IMR-90 (cell line): ENCODE data around the gene FNDC7. TPM values are rescaled to one million over a fixed set of nuclear protein-coding genes. Genes with fewer than 3 reads are reported as not detected.

Experiments
- ATAC-seq: fragments of 200-7000 bp; cut with Tn5 transposase; 2 replicates; pipeline ENCODE4 v1.9.1; 2020; ENCODE audit warnings: low read depth, mild to moderate bottlenecking, moderate library complexity
- BruUV-seq: library from RNA; stranded (reverse); fragments of 400-500 nt; replicated peaks from 2 replicates; lab custom pipeline; 2021; lab: Mats Ljungman, UMichigan
- CTCF ChIA-PET: fragments of 300-600 bp; formaldehyde crosslinking; extraction: SDS; loops from one replicate; lab custom pipeline; 2021; ENCODE audit warnings: antibody characterized with exemption; lab: Yijun Ruan, JAX
- POLR2A ChIA-PET: fragments of 300-600 bp; sonication (Branson Sonifier 250); formaldehyde crosslinking; loops from one replicate; lab custom pipeline; 2022; ENCODE audit warnings: antibody characterized with exemption; ENCODE audit not compliant: unreplicated experiment; lab: Charles Lee
- DNase-seq: peaks from one replicate; pipeline ENCODE4 v3.0.0; 2013
- H2AFZ ChIP-seq: replicated peaks from 2 replicates; pipeline ENCODE3; 2013; ENCODE audit warnings: low read length, mild to moderate bottlenecking; ENCODE audit not compliant: poor library complexity
- H2AK5ac ChIP-seq: 2 replicates; pipeline ENCODE4 v1.6.1; 2013; ENCODE audit warnings: low read depth, low read length, inconsistent platforms
- H2AK9ac ChIP-seq: replicated peaks from 2 replicates; pipeline ENCODE3; 2013; ENCODE audit warnings: mild to moderate bottlenecking, low read depth, low read length, moderate library complexity; ENCODE audit not compliant: poor library complexity
- H2BK120ac ChIP-seq: 2 replicates; pipeline ENCODE4 v1.6.1; 2013; ENCODE audit warnings: low read depth, low read length, inconsistent platforms
- H2BK15ac ChIP-seq: 3 replicates; pipeline ENCODE4 v1.6.1; 2013; ENCODE audit warnings: low read depth, low read length, inconsistent platforms
- H2BK20ac ChIP-seq: 2 replicates; pipeline ENCODE4 v1.6.1; 2013; ENCODE audit warnings: low read depth, mild to moderate bottlenecking, inconsistent platforms, low read length, moderate library complexity
- H2BK5ac ChIP-seq: 2 replicates; pipeline ENCODE4 v1.6.1; 2013; ENCODE audit warnings: mild to moderate bottlenecking, low read depth, low read length, inconsistent platforms; ENCODE audit not compliant: poor library complexity, severe bottlenecking
- H3K14ac ChIP-seq: replicated peaks from 2 replicates; pipeline ENCODE4 v1.6.1; 2013; ENCODE audit warnings: low read depth, low read length, inconsistent platforms
- H3K18ac ChIP-seq: 2 replicates; pipeline ENCODE4 v1.6.1; 2013; ENCODE audit warnings: low read depth, low read length, control low read depth
- H3K23ac ChIP-seq: 2 replicates; pipeline ENCODE4 v1.6.1; 2013; ENCODE audit warnings: low read depth, low read length, inconsistent platforms
- H3K27ac ChIP-seq: 2 replicates; pipeline ENCODE4 v1.5.1; 2013; ENCODE audit warnings: mild to moderate bottlenecking, control low read depth, low read length; ENCODE audit not compliant: insufficient read depth
- H3K27me3 ChIP-seq: 2 replicates; pipeline ENCODE4 v1.6.1; 2013; ENCODE audit warnings: low read length; ENCODE audit not compliant: control insufficient read depth, insufficient read depth
- H3K36me3 ChIP-seq: 2 replicates; pipeline ENCODE4 v1.6.1; 2013; ENCODE audit warnings: low read length, mixed read lengths; ENCODE audit not compliant: control insufficient read depth, insufficient read depth
- H3K4ac ChIP-seq: 2 replicates; pipeline ENCODE4 v1.6.1; 2013; ENCODE audit warnings: low read depth, low read length, inconsistent platforms
- H3K4me1 ChIP-seq: 2 replicates; pipeline ENCODE4 v1.6.1; 2013; ENCODE audit warnings: low read length, mixed read lengths; ENCODE audit not compliant: control insufficient read depth, insufficient read depth
- H3K4me2 ChIP-seq: 2 replicates; pipeline ENCODE4 v1.6.1; 2013; ENCODE audit warnings: low read depth, mild to moderate bottlenecking, control low read depth, low read length, moderate library complexity
- H3K4me3 ChIP-seq: 2 replicates; pipeline ENCODE4 v1.5.1; 2013; ENCODE audit warnings: low read depth, mild to moderate bottlenecking, control low read depth, low read length, moderate library complexity; ENCODE audit not compliant: insufficient read depth
- H3K56ac ChIP-seq: 2 replicates; pipeline ENCODE4 v1.6.1; 2013; ENCODE audit warnings: low read length, inconsistent platforms; ENCODE audit not compliant: insufficient read depth; ENCODE audit errors: extremely low read depth
- H3K79me1 ChIP-seq, 2 experiments: 2 replicates each; pipeline ENCODE4 v1.6.1; 2013; ENCODE audit warnings: low read length in 2 of 2, inconsistent platforms in 1 of 2, low read depth in 1 of 2
- H3K9ac ChIP-seq: 2 replicates; pipeline ENCODE4 v1.6.1; 2013; ENCODE audit warnings: low read depth, low read length, control low read depth
- H3K9me1 ChIP-seq: 2 replicates; pipeline ENCODE4 v1.6.1; 2013; ENCODE audit warnings: low read length, inconsistent platforms; ENCODE audit not compliant: insufficient read depth
- H3K9me3 ChIP-seq: 2 replicates; pipeline ENCODE4 v1.6.1; 2013; ENCODE audit warnings: low read length; ENCODE audit not compliant: control insufficient read depth, insufficient read depth
- H4K20me1 ChIP-seq: 2 replicates; pipeline ENCODE4 v1.6.1; 2013; ENCODE audit warnings: low read length, inconsistent platforms; ENCODE audit not compliant: insufficient read depth
- H4K5ac ChIP-seq: 2 replicates; pipeline ENCODE4 v1.6.1; 2013; ENCODE audit warnings: mild to moderate bottlenecking, low read depth, low read length, control low read depth
- H4K8ac ChIP-seq, 2 experiments: 2 replicates each; pipeline ENCODE4 v1.6.1; 2013; ENCODE audit warnings: low read depth in 2 of 2, low read length in 2 of 2, control low read depth in 1 of 2, inconsistent platforms in 1 of 2
- H4K91ac ChIP-seq: 2 replicates; pipeline ENCODE4 v1.6.1; 2013; ENCODE audit warnings: low read depth, low read length, inconsistent platforms; ENCODE audit not compliant: insufficient read depth
- BHLHE40 ChIP-seq: fragments of 150-350 bp; IDR thresholded peaks from 2 replicates; pipeline ENCODE4 v1.6.1; 2016; ENCODE audit warnings: mild to moderate bottlenecking, low read depth, low read length
- MXI1 ChIP-seq: IDR thresholded peaks from 2 replicates; pipeline ENCODE4 v1.6.1; 2012; ENCODE audit warnings: low read depth, mild to moderate bottlenecking, low read length, moderate library complexity, borderline replicate concordance
- NFE2L2 ChIP-seq: fragments of 150-350 bp; IDR thresholded peaks from 2 replicates; pipeline ENCODE4 v1.6.1; 2016; ENCODE audit warnings: low read depth, mild to moderate bottlenecking, low read length
- RFX5 ChIP-seq: IDR thresholded peaks from 2 replicates; pipeline ENCODE4 v1.8.0; 2012; ENCODE audit warnings: low read depth, mild to moderate bottlenecking, low read length, moderate library complexity
- SMC3 ChIP-seq: fragments of 150-350 bp; IDR thresholded peaks from 2 replicates; pipeline ENCODE4 v1.6.1; 2016; ENCODE audit warnings: low read depth, mild to moderate bottlenecking, antibody characterized with exemption, low read length, moderate library complexity
- WGBS, 2 experiments: methylation state at CpG; one replicate each; pipeline versions ENCODE4 v1.1.5 to v1.1.7; 2013; ENCODE audit warnings: missing lambda C conversion rate in 2 of 2; ENCODE audit not compliant: insufficient read length in 1 of 2; ENCODE audit errors: extremely low coverage in 2 of 2; 5-methylcytosine and 5-hydroxymethylcytosine counted together
- dilution Hi-C: fragments of 300-500 bp; cut with HindIII; formaldehyde crosslinking; loops from one replicate; pipeline ENCODE4 v1.14.3; 2018; ENCODE audit warnings: low sequenced_read_pairs; ENCODE audit not compliant: unreplicated experiment
- in situ Hi-C: fragments of 300-500 bp; cut with MboI; formaldehyde crosslinking; loops from 3 replicates; pipeline ENCODE4 v1.14.3; 2019; ENCODE audit warnings: low sequenced_read_pairs, inconsistent platforms, mixed read lengths
- intact Hi-C: fragments of 100-400 bp; cut with micrococcal nuclease; formaldehyde crosslinking; loops from 2 replicates; pipeline ENCODE4 v1.10.0; 2022
- polyA plus RNA-seq, 3 experiments: library from polyadenylated mRNA; depleted of rRNA; stranded (reverse); fragments of >200 nt; gene quantifications; 2 replicates each; pipeline ENCODE4 v1.2.3, GENCODE V29; 2012; ENCODE audit warnings: low replicate concordance in 1 of 3
- total RNA-seq: library from RNA; depleted of rRNA; stranded (reverse); fragments of >200 nt; gene quantifications from 2 replicates; pipeline ENCODE4 v1.2.3, GENCODE V29; 2012
- TF ChIP-seq, protein P1 (sequence below): fragments of 150-350 bp; IDR thresholded peaks from 2 replicates; pipeline ENCODE4 v1.6.1; 2017; ENCODE audit warnings: mild to moderate bottlenecking, antibody characterized with exemption, low read length, low read depth

Gene FNDC7
- total and polyA plus RNA-seq, 2 of the 4 experiments (the other 2 are of a cell fraction): not detected

DNA sequence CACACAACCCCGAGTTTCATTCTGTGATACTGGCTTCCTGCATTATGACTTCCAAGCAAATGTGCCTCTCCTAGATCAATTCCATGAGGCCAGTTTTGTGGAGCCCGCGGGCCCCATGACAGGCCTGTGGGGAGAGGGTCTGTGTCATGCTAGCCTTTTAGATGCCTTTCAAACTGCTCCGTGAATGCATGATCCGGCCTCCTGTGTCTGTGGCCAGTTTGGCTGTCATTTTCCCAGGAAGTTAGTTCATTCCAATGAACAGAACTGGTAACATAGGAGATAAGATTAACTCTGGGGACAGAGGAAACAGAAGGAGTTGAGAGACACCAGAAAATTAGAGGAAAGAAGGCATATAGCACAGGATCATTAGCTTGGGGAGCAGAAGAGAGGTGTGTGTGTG lies 3.2 kb downstream of the FNDC7 start:
- POLR2A ChIA-PET: no interaction called here
- no peak overlapping the region for H3K9ac ChIP-seq
- H3K14ac ChIP-seq: no peak overlapping the region
- peaks cover 22% of the 10 kb centered on the region for H3K4me1 ChIP-seq
- TF ChIP-seq BHLHE40 (no peak), MXI1 (no peak), SMC3 (no peak), RFX5 (no peak), NFE2L2 (no peak)
- TF ChIP-seq, protein P1, sequence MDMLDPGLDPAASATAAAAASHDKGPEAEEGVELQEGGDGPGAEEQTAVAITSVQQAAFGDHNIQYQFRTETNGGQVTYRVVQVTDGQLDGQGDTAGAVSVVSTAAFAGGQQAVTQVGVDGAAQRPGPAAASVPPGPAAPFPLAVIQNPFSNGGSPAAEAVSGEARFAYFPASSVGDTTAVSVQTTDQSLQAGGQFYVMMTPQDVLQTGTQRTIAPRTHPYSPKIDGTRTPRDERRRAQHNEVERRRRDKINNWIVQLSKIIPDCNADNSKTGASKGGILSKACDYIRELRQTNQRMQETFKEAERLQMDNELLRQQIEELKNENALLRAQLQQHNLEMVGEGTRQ: no peak
- H3K9me1 ChIP-seq: 0 out of 2 replicates have a peak, but pooled peaks cover 5% of the 10 kb centered on the region
- no peak overlapping the region for H3K4me3 ChIP-seq
- no peak overlapping the region for H3K23ac ChIP-seq
- no peak overlapping the region for H3K18ac ChIP-seq
- H4K91ac ChIP-seq: no peak overlapping the region
- no peak overlapping the region for H3K56ac ChIP-seq
- H3K79me1 ChIP-seq: no peaks in the 10 kb centered on the region; a peak in 1 of 4 replicates
- intact Hi-C loops (no loop called here), in situ Hi-C loops (no loop called here), dilution Hi-C loops (no loop called here)
- no peak overlapping the region for H2AK5ac ChIP-seq
- no CpG with 5 or more reads among the region's 5 CpGs for WGBS, 2 experiments
- no TSS peak for BruUV-seq
- peak overlapping the region; percentile 35 for H2AFZ ChIP-seq
- no peaks in the 10 kb centered on the region for H3K36me3 ChIP-seq
- CTCF ChIA-PET: no interaction called here
- no peak overlapping the region for H2BK120ac ChIP-seq
- H3K27ac ChIP-seq: no peak overlapping the region
- no peak for DNase-seq
- no peaks in the 10 kb centered on the region for H4K20me1 ChIP-seq
- H2AK9ac ChIP-seq: no peak overlapping the region
- no peak overlapping the region; the same call in 1 of the 2 replicates for H3K4ac ChIP-seq
- no peak overlapping the region for H3K4me2 ChIP-seq
- H3K27me3 ChIP-seq: no peaks in the 10 kb centered on the region
- ATAC-seq: no peak
- H2BK20ac ChIP-seq: no peak overlapping the region
- no peak overlapping the region for H2BK15ac ChIP-seq
- H4K8ac ChIP-seq: no peak overlapping the region
- H3K9me3 ChIP-seq: no peaks in the 10 kb centered on the region
- no peak overlapping the region for H2BK5ac ChIP-seq
- H4K5ac ChIP-seq: no peak overlapping the region
